Activated CD8-positive, alpha-beta memory T cell treated with anti-CD3 and anti-CD28 coated beads for 36 hours (primary cell): ENCODE measurements around the gene SLC50A1. TPM values are rescaled to one million over a fixed set of nuclear protein-coding genes. Genes with fewer than 3 reads are reported as not detected.
"Not testable (repeated sequence)": the region's sequence is repeated elsewhere in the genome, so short reads cannot be mapped to it uniquely, and the experiment has no call there.

Source experiments
- CTCF ChIA-PET: fragments of 350-600 bp; sonication (Branson Sonifier 250); formaldehyde crosslinking; loops from one replicate; lab custom pipeline; 2021; ENCODE audit warnings: antibody characterized with exemption; lab: Charles Lee
- POLR2A ChIA-PET: fragments of 350-600 bp; sonication (Branson Sonifier 250); formaldehyde crosslinking; loops from one replicate; lab custom pipeline; 2021; ENCODE audit warnings: antibody characterized with exemption; lab: Charles Lee
- total RNA-seq, 2 experiments: library from RNA; stranded (reverse); gene quantifications; one replicate each; pipeline ENCODE4 v1.2.3, GENCODE V29; 2021

The SLC50A1 gene
- total RNA-seq, 2 experiments from 2014 or later, result 54.3 to 56.8 TPM

GRCh38 chr1:155127967-155128754, 7.5 kb upstream of the SLC50A1 start:
- POLR2A ChIA-PET, result no interaction called here
- CTCF ChIA-PET, result interaction anchor here (1.0 to 4.4 kb wide), 4 partner anchors 36 to 45 kb away, joined by 3 to 14 read pairs (median 6); partner anchors contain the start of gene KRTCAP2

DNA sequence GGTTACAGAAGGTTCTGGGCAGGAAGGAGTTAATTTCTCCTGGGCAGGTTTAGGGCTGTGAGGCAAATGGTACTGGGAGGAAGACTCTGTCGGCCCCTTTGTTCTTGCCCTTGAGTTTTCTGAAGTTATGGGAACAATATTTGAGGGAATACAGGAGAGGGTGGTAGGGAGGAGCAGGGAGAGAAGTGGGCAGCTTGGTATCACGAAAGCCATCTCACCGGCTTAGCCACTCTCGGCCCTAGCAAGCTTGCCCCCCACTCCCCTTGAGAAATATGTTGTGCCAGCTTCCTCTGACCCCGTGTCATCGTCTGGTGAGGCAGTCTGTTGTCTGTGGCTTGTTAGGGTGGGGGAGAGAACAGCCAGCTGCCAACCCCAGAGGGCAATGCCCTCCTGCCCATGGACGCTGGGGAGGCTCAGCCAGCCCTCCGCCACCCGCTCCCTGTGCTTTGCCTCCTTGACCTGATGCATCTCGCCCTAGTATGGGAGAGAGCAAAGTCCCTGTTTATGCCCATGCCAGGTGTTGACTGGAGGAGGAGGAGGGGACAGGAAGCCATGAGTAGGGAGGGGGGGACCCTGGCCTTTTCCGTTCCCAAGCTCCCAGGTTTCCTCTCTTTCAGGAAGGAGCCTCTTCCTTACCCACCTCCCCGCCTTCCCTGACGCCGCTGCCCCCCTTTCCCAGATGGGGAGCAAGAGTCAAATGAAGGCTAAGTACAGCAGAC, 6.7 kb upstream of the SLC50A1 start:
- POLR2A ChIA-PET, result no interaction called here
- CTCF ChIA-PET, result interaction anchor here (0.7 to 4.4 kb wide), 5 partner anchors 37 to 113 kb away, joined by 3 to 14 read pairs (median 4); partner anchors contain the start of gene KRTCAP2

- POLR2A ChIA-PET, result no interaction called here
These were observed 5.2 kb upstream of the SLC50A1 start for GRCh38 chr1:155130272-155131006.

GRCh38 chr1:155131285-155131684, 4.4 kb upstream of the SLC50A1 start:
- CTCF ChIA-PET, result interaction anchor here (1.0 kb wide), 1 partner anchor 41 kb away, joined by 3 read pairs; the partner anchor contains the start of gene KRTCAP2
- POLR2A ChIA-PET, result no interaction called here

More at GRCh38 chr1:155130272-155131006, 5.2 kb upstream of the SLC50A1 start:
- CTCF ChIA-PET, result interaction anchor here (0.8 to 4.4 kb wide), 4 partner anchors 37 to 42 kb away, joined by 3 to 14 read pairs (median 5); partner anchors contain the start of gene KRTCAP2

DNA sequence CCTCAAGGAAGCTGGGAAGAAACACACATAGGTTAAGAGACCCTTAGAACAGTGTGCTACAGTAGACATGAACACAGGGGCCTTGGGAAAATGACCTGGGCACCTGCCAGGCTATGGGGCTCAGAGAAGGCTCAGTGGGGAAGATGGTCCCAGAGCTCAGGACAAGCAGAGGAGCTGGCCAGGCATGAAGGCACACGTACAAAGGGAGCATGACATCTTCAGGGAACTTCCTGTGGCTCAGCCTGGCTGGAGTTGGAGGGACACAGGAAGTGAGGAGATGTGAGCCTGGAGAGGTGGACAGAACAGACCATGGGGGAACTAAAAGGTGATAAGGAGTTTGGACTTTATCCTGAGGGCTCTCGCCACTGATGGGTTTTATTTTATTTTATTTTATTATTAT, 3.8 kb upstream of the SLC50A1 start:
- CTCF ChIA-PET, result interaction anchor here (1.2 kb wide), 1 partner anchor 41 kb away, joined by 3 read pairs; the partner anchor contains the start of gene KRTCAP2
- POLR2A ChIA-PET, result no interaction called here

- POLR2A ChIA-PET, result no interaction called here
- CTCF ChIA-PET, result interaction anchor here (1.4 to 4.0 kb wide), 5 partner anchors 13 to 48 kb away, joined by 3 to 16 read pairs (median 8); partner anchors contain the start of gene KRTCAP2
These were observed 1.8 kb upstream of the SLC50A1 start for GRCh38 chr1:155133799-155134281.

DNA sequence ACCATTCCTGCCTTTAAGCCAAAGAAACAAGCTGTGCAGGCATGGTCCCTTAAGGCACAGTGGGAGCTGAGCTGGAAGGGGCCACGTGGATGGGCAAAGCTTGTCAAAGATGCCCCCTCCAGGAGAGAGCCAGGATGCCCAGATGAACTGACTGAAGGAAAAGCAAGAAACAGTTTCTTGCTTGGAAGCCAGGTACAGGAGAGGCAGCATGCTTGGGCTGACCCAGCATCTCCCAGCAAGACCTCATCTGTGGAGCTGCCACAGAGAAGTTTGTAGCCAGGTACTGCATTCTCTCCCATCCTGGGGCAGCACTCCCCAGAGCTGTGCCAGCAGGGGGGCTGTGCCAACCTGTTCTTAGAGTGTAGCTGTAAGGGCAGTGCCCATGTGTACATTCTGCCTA, 1.3 kb upstream of the SLC50A1 start:
- ChIA-PET CTCF (interaction anchor here (1.0 to 4.0 kb wide), 6 partner anchors 33 to 60 kb away, joined by 5 to 16 read pairs (median 8); partner anchors contain the start of gene KRTCAP2), POLR2A (no interaction called here)

GRCh38 chr1:155134880-155135414, 705 bp upstream of the SLC50A1 start:
- CTCF ChIA-PET, result interaction anchor here (1.0 to 4.0 kb wide), 6 partner anchors 32 to 59 kb away, joined by 5 to 16 read pairs (median 8); partner anchors contain the start of gene KRTCAP2
- POLR2A ChIA-PET, result interaction anchor here (1.2 kb wide), 2 partner anchors 38 to 84 kb away, joined by 3 to 4 read pairs; partner anchors contain the start of genes ADAM15 and KRTCAP2

- CTCF ChIA-PET, result interaction anchor here (1.3 to 4.0 kb wide), 5 partner anchors 30 to 57 kb away, joined by 6 to 16 read pairs (median 6); partner anchors contain the start of gene KRTCAP2
- POLR2A ChIA-PET, result interaction anchor here (0.6 to 0.7 kb wide), 2 partner anchors 14 to 85 kb away, joined by 4 read pairs; no protein-coding TSS in a partner anchor
These were observed 1.1 kb downstream of the SLC50A1 start for GRCh38 chr1:155136748-155137147.

DNA sequence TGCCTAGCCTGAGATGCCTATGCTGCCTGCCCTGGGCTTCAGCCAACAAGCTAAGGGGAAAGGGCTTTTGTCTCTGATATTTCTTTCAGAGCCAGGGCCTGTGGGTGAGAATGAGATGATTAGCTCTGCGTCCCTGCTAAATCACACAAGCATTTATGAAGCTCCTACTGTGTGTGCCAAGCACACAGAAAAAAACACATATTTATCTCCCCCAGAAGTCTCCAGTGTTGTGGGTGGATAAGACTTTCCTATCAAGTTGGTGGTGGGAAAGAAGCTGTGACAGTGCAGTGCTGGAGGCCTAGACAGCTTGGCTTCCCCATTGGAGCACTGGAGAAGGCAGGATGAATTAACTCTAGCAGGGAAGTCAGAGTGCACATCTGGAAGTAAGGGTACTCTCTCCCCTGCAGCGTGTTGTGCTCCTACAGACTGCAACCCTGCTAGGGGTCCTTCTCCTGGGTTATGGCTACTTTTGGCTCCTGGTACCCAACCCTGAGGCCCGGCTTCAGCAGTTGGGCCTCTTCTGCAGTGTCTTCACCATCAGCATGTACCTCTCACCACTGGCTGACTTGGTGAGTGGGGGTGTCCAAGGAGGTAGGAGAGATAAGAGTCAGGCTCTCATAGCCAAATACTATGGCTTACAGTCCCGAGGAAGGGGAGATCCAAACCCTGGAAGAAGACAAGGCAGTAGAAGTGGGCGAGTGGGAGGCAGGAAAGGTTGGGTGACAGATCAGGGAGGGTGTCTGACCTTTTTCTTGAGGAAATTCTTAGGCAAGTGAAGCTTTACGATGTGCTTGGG, 1.7 kb downstream of the SLC50A1 start:
- ChIA-PET CTCF (interaction anchor here (0.6 to 4.0 kb wide), 9 partner anchors 30 to 648 kb away, joined by 3 to 16 read pairs (median 6); partner anchors contain the start of gene KRTCAP2), POLR2A (no interaction called here)

GRCh38 chr1:155139895-155140629, 4.4 kb downstream of the SLC50A1 start, which contains the start of gene DPM3:
TSS of gene DPM3 (minus strand) at chr1:155140531. CDS start at chr1:155140240, 291 bp downstream.
- POLR2A ChIA-PET, result interaction anchor here (0.6 to 0.9 kb wide), 2 partner anchors 12 to 54 kb away, joined by 3 read pairs; no protein-coding TSS in a partner anchor
- CTCF ChIA-PET, result interaction anchor here (1.0 to 1.4 kb wide), 3 partner anchors 28 to 55 kb away, joined by 3 to 4 read pairs (median 3); partner anchors contain the start of gene KRTCAP2

- POLR2A ChIA-PET, result interaction anchor here (0.6 to 0.9 kb wide), 2 partner anchors 12 to 54 kb away, joined by 3 read pairs; no protein-coding TSS in a partner anchor
- CTCF ChIA-PET, result interaction anchor here (1.0 to 1.4 kb wide), 3 partner anchors 27 to 55 kb away, joined by 3 to 4 read pairs (median 3); partner anchors contain the start of gene KRTCAP2
These were observed 4.9 kb downstream of the SLC50A1 start for GRCh38 chr1:155140630-155140953.

DNA sequence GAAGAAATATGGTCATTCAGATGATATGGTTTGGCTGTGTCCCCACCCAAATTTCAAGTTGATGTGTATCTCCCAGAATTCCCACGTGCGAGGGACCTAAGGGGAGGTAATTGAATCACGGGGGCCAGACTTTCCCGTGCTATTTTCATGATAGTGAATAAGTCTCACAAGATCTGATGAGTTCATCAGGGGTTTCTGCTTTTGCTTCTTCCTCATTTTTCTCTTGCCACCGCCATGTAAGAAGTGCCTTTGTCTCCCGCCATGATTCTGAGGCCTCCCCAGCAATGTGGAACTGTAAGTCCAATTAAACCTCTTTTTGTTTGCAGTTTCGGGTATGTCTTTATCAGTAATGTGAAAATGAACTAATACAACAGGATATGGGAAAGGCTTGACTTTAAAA, 6.1 kb downstream of the SLC50A1 start:
- ChIA-PET POLR2A (no interaction called here), CTCF (no interaction called here)

DNA sequence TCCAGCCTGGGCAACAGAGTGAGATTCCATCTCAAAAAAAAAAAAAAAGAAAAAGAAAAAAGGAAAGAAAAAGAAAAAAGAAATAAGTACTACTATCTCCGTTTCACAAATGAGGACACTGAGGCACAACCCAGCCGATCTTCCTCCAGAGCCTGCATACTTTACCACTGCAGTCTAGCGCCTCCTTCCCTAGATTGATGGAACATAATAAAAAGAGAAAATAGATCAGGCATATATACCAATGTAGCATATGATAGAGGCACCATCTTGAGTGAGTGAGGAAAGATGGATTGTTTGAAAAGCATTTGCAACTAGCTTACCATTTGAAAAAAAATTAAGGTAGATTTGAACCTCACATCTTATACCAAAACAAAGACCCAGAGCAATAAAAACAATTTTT, 9.8 kb downstream of the SLC50A1 start:
- POLR2A ChIA-PET, result no interaction called here

GRCh38 chr1:155155996-155156643, 20.5 kb downstream of the SLC50A1 start:
- POLR2A ChIA-PET, result interaction anchor here (0.7 kb wide), 1 partner anchor 8 kb away, joined by 3 read pairs; no protein-coding TSS in a partner anchor
- CTCF ChIA-PET, result not testable (repeated sequence)

More for the DNA sequence above, 9.8 kb downstream of the SLC50A1 start:
- CTCF ChIA-PET, result interaction anchor here (0.7 to 2.1 kb wide), 3 partner anchors 22 to 79 kb away, joined by 3 to 5 read pairs (median 4); no protein-coding TSS in a partner anchor
